GM12874 (cell line): ENCODE data around the gene TREX2.

Experiments used
- TF ChIP-seq, protein P1 (sequence below): IDR thresholded peaks from 2 replicates; pipeline ENCODE4 v1.5.1; 2011; ENCODE audit warnings: low read depth, mild to moderate bottlenecking, control low read depth, low read length, moderate library complexity; ENCODE audit not compliant: insufficient read depth

Gene TREX2

DNA sequence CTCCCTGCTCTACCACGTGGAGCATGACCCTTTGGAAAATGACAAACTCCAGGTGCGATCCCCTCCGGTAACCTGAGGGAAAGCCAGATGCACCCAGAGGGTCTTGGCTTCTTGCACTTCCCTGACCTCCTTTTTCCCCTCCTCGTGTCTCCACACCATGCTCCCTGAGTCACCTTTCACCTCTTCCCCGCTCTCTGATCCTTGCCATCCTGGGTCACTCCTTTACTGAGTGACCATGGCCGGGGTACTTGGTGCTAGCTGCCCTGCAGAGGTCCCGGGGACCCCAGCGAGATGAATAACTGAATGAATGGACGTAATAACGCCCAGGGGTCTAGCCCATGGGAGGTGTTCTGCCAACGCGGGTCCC is 35.0 kb downstream of the TREX2 start:
- TF ChIP-seq, protein P1, sequence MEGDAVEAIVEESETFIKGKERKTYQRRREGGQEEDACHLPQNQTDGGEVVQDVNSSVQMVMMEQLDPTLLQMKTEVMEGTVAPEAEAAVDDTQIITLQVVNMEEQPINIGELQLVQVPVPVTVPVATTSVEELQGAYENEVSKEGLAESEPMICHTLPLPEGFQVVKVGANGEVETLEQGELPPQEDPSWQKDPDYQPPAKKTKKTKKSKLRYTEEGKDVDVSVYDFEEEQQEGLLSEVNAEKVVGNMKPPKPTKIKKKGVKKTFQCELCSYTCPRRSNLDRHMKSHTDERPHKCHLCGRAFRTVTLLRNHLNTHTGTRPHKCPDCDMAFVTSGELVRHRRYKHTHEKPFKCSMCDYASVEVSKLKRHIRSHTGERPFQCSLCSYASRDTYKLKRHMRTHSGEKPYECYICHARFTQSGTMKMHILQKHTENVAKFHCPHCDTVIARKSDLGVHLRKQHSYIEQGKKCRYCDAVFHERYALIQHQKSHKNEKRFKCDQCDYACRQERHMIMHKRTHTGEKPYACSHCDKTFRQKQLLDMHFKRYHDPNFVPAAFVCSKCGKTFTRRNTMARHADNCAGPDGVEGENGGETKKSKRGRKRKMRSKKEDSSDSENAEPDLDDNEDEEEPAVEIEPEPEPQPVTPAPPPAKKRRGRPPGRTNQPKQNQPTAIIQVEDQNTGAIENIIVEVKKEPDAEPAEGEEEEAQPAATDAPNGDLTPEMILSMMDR, result no peak

DNA sequence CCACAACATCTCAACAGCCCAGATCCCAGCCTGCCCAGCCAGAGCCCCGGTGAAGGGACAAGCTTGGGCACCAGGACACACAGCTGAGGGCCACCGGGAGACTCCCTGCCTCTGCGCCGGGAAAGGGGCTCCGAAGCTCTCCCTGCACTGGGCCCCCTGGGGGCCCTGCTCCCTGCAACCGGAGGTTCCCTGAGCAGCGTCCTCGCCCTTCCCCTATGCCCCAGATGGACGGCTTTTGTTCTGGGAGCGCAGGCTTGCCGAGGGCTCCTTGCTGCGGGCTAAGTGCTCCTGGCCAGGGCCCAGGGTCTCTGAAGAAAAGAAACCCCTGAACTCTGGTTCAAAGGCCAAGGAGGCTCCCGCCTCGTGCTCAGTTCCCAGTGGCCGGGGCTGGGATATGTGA is 35.5 kb downstream of the TREX2 start:
- TF ChIP-seq, protein P1, result no peak

DNA sequence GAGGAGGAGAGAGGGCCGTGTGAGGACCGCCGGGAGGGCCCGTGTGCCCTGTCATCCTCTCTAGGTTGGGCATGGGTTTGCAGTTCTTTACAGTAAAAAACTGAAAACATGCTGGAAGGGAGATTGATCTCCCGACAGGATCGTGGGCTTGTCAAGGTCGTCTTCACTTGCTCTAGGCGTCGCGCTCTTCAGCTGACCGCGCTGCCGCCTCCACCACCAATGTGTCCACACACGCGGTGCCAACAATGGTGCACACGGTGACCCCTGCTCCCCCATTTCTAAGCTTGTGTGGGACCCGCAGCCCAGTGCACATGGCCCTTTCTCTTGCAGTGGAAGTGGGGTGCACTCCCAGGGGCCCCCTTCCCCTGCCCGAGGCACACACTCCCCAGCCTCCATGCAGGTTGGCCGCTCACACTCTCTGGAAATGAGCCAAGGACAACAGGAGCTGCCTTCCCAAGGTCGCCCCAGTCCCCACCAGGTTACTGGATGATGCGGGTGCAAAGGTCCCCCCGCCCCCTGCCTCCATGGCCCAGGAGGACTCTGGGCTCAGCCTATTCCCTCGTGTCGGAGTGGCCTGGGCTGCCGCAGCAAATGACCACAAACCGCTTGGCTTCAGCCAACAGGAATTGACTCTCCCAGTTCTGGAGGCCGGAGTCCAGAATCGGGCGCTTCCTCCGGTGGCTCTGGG is 36.3 kb downstream of the TREX2 start:
- TF ChIP-seq, protein P1, result no peak

DNA sequence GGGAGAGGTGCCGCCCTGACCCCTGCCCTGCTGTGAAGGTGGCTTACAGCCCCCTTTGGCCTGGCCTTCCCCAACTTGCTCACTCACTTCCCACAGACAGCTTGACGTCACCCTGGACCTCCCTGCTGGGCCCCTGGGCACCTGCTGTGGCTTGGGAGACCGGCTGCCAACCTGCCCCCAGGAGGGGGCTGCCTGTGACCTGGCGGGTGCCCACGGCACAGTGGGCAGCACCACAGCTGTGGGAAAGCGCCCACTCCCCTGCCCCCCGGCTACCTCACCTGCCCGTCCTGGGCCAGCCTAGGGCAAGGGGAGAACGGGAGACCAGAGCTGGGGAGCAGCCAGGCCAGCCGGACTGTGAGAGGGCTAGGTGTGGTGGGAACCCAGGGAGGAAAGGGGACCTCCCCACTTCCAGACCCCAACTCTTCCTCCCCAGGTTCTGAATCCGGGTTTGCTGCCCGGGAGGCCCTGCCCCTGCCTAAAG is 36.9 kb downstream of the TREX2 start:
- TF ChIP-seq, protein P1, result no peak

DNA sequence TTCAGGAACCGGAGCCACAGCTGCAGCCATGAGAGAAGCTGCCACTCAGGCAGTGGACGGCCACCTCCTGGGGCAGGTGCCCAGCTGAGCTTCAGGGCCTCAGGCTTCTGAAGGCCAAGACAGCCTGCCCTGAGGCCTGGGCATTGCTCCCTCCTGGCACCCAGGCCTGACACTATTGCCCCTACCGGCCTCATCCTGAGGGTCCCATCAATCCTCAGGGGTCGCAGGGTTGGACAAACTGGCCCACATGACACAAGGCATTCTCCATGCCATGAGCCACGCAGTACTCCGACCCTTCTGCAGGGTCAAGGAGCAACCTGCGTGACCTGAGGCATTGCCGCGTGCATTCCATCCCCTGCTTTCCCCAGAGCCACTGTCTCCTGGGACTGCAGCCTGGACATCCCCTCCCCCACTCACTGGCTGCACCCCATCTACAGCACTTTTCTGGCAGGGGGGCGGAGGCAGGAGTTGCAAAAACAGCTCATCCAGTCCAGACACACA is 37.6 kb downstream of the TREX2 start:
- TF ChIP-seq, protein P1, result no peak

DNA sequence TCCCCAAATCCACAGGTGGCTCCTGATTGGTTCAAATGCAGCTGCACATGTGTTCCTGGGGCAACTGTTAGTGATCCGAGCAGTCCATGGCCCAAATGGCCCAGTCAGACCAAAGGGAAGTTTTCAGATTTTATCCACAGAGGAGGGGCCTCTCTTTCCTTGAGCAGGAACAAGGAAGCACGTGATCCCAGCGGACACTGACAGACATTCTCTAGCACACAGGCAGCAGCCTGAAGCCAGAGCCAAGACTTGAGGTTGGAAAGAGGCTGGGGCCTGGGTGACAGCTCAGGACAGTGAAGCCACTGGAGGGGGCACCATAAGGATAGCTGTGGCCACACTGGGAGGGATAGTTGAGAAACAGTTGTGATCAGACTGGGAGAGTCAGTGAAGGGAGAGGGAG is 38.1 kb downstream of the TREX2 start:
- TF ChIP-seq, protein P1, result no peak

DNA sequence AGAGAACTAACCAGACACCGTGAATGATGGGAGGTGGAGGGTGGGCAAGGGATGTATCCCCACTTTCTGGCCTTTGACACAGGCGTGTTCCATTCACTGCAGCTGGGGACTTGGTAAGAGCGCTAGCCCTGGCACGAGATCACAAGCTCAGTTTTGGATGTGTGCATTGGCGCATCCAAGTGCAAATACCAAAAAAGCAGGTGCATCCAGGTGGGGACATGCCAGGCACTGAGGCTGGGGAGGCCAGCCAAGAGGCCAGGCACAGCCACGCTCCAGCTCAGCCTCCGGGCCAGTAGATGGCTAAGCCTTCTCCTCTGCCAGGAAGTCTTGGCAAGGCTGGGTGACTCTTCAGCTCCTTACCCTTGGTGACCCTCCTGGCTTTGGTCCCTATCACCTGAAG is 39.0 kb downstream of the TREX2 start:
- TF ChIP-seq, protein P1, result no peak

DNA sequence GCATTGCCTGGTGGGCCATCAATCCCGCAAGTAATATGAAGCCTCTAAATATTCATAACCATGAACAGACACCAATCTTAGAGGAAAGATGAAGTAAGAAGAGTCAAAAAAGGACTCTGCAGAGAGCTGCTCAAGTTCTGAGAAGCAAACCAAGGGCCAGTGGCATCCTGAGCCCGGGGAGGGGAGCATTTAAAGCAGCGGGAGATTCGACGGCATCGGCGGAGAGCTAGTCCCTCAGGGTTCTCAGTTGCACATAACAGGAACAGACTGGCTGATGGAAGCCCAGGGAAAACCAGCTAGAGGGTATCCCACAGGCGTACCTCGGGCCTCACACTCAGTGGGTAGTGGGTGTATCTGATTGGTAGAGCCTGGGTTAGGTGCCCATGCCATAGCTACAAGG is 39.8 kb downstream of the TREX2 start:
- TF ChIP-seq, protein P1, result no peak
